A549 treated with AZD9567 at 1 μM for 4 hours (cell line): Measurements from ENCODE around the gene OR11L1. TPM values are rescaled to one million over a fixed set of nuclear protein-coding genes. Genes with fewer than 3 reads are reported as not detected.

Experiments used
- total RNA-seq: library from RNA; stranded (reverse); fragments of 200-300 nt; extraction: Qiagen RNA extraction; gene quantifications from 5 replicates; pipeline ENCODE4 v1.2.3, GENCODE V29; 2022; ENCODE audit not compliant: insufficient read depth

The OR11L1 gene
- total RNA-seq: not detected in 5 replicates

GRCh38 chr1:247841796-247842195 is at the start of gene OR11L1:
OR11L1 (minus strand) TSS chr1:247841896; CDS start chr1:247841896, 0 bp downstream.

GRCh38 chr1:247857069-247857984 is 15.6 kb upstream of the OR11L1 start, which contains the start of gene TRIM58:
TRIM58 (plus strand) TSS chr1:247857187; CDS start chr1:247857247, 60 bp downstream.

GRCh38 chr1:247824023-247824422 is 17.7 kb downstream of the OR11L1 start, which contains the start of gene OR14A16:
OR14A16 (minus strand) TSS chr1:247824119; CDS start chr1:247815729, 8,390 bp downstream.

Other genes with a start within 250 kb of the OR11L1 start
- not detected in 5 replicates for gene OR2G3, start 236.3 kb downstream of the OR11L1 start, total RNA-seq
- gene OR13G1, start 162.2 kb downstream of the OR11L1 start, total RNA-seq: not detected in 5 replicates
- not detected in 5 replicates for gene OR6F1, start 125.2 kb downstream of the OR11L1 start, total RNA-seq
- not detected in 5 replicates for gene OR14K1, start 103.3 kb downstream of the OR11L1 start, total RNA-seq
- gene OR14A2, start 93.8 kb downstream of the OR11L1 start, total RNA-seq: not detected in 5 replicates
- gene OR1C1, start 81.3 kb downstream of the OR11L1 start, total RNA-seq: not detected in 5 replicates
- gene OR14A16, start 17.8 kb downstream of the OR11L1 start, total RNA-seq: not detected in 5 replicates
- gene TRIM58, start 15.3 kb upstream of the OR11L1 start, total RNA-seq: not detected in 5 replicates
- not detected in 5 replicates for gene OR2W3, start 53.7 kb upstream of the OR11L1 start, total RNA-seq
- not detected in 5 replicates for gene OR2T8, start 78.4 kb upstream of the OR11L1 start, total RNA-seq
- not detected in 5 replicates for gene OR2AJ1, start 83.0 kb upstream of the OR11L1 start, total RNA-seq
- gene OR2L8, start 107.0 kb upstream of the OR11L1 start, total RNA-seq: not detected in 5 replicates
- gene OR2AK2, start 123.3 kb upstream of the OR11L1 start, total RNA-seq: not detected in 5 replicates
- gene OR2L5, start 171.8 kb upstream of the OR11L1 start, total RNA-seq: not detected in 5 replicates
- not detected in 5 replicates for gene OR2L2, start 188.2 kb upstream of the OR11L1 start, total RNA-seq
- not detected in 5 replicates for gene OR2L3, start 204.9 kb upstream of the OR11L1 start, total RNA-seq